AG04450 (cell line): ENCODE results near the gene PACRG. TPM values are rescaled to one million over a fixed set of nuclear protein-coding genes. Genes with fewer than 3 reads are reported as not detected.

ENCODE experiments used
- polyA plus RNA-seq: library from polyadenylated mRNA; depleted of rRNA; stranded (reverse); fragments of >200 nt; gene quantifications from 2 replicates; pipeline ENCODE4 v1.2.3, GENCODE V29; 2011; rRNA removed
- small RNA-seq: library from RNA; depleted of rRNA; stranded (forward); fragments of <200 nt; gene quantifications from one replicate; pipeline ENCODE3, GENCODE V24; 2012; ENCODE audit warnings: low read depth; ENCODE audit not compliant: insufficient read length

The PACRG gene
- polyA plus RNA-seq, 1 experiment = not detected

Small RNAs within 50 kb of the gene (small RNA-seq; reads per million reads assigned to genes)
- not detected for gene AL031121.1
- gene AL590286.1 = not detected

Other genes starting within 250 kb of the PACRG start
- gene PRKN, start 208 bp upstream of the PACRG start, polyA plus RNA-seq = not detected in 2 replicates